B cell (primary cell): ENCODE measurements around the gene NPM3. TPM values are rescaled to one million over a fixed set of nuclear protein-coding genes. Genes with fewer than 3 reads are reported as not detected.
A peak's percentile ranks its signal among the peaks of the same experiment; 100 is the strongest.

Experiments
- ATAC-seq: fragments of 200-7000 bp; cut with Tn5 transposase; one replicate; pipeline ENCODE4 v1.10.0; 2021; ENCODE audit warnings: low read depth, mild to moderate bottlenecking, moderate number of reproducible peaks, moderate library complexity
- CTCF ChIA-PET: fragments of 350-600 bp; sonication (Branson Sonifier 250); formaldehyde crosslinking; loops from one replicate; lab custom pipeline; 2021; ENCODE audit warnings: antibody characterized with exemption, inconsistent platforms; lab: Charles Lee
- POLR2A ChIA-PET: fragments of 350-600 bp; sonication (Branson Sonifier 250); formaldehyde crosslinking; loops from one replicate; lab custom pipeline; 2021; ENCODE audit warnings: antibody characterized with exemption; lab: Charles Lee
- DNase-seq: peaks from one replicate; pipeline ENCODE4 v3.0.0; 2013
- H2AFZ ChIP-seq: 2 replicates; pipeline ENCODE4 v1.6.1; 2012; ENCODE audit warnings: mild to moderate bottlenecking, low read depth, low read length; ENCODE audit not compliant: insufficient read depth, poor library complexity, severe bottlenecking
- H3K27ac ChIP-seq, 2 donors: 1 replicate in 1 of 2; 2 replicates in 1 of 2; pipeline ENCODE4 v1.5.1; 2012 to 2013; ENCODE audit warnings: low read length in 2 of 2, mild to moderate bottlenecking in 2 of 2, moderate library complexity in 1 of 2
- H3K27me3 ChIP-seq, 4 experiments: fragments of 200-600 bp in 1 of 4; sonication (generic) in 1 of 4; replicated peaks in 1 of 4; 1 replicate in 2 of 4; 2 replicates in 2 of 4; pipeline versions ENCODE4 v1.6.1 to v1.7.0; 2013 to 2016; ENCODE audit warnings: low read length in 3 of 4, mild to moderate bottlenecking in 2 of 4, mixed read lengths in 1 of 4, moderate library complexity in 1 of 4; ENCODE audit not compliant: insufficient read depth in 4 of 4, control insufficient read depth in 3 of 4; ENCODE audit errors: control extremely low read depth in 1 of 4
- H3K36me3 ChIP-seq, 2 experiments: replicated peaks in 1 of 2; 1 replicate in 1 of 2; 2 replicates in 1 of 2; pipeline versions ENCODE4 v1.6.1 to v1.7.1; 2013; ENCODE audit warnings: low read length in 1 of 2; ENCODE audit not compliant: insufficient read depth in 2 of 2, control insufficient read depth in 1 of 2; ENCODE audit errors: control extremely low read depth in 1 of 2, extremely low read depth in 1 of 2
- H3K4me1 ChIP-seq, 2 donors: fragments of 200-600 bp in 1 of 2; sonication (generic) in 1 of 2; 1 replicate in 1 of 2; 2 replicates in 1 of 2; pipeline versions ENCODE4 v1.5.1 to v1.6.1; 2013 to 2017; ENCODE audit warnings: low read length in 2 of 2; ENCODE audit not compliant: control insufficient read depth in 2 of 2, insufficient read depth in 2 of 2
- H3K4me2 ChIP-seq: replicated peaks from 2 replicates; pipeline ENCODE3; 2012; ENCODE audit warnings: mild to moderate bottlenecking, low read depth, low read length; ENCODE audit not compliant: poor library complexity, severe bottlenecking
- H3K4me3 ChIP-seq, 5 experiments: fragments of 200-600 bp in 1 of 5; sonication (generic) in 1 of 5; 1 replicate in 3 of 5; 2 replicates in 2 of 5; pipeline versions ENCODE4 v1.5.1 to v1.7.0; 2011 to 2016; ENCODE audit warnings: low read length in 4 of 5, mild to moderate bottlenecking in 4 of 5, low read depth in 2 of 5, control low read depth in 1 of 5, moderate library complexity in 1 of 5; ENCODE audit not compliant: insufficient read depth in 1 of 5; ENCODE audit errors: control extremely low read depth in 1 of 5, extremely low read depth in 1 of 5
- H3K79me2 ChIP-seq: fragments of 200-600 bp; sonication (generic); one replicate; pipeline ENCODE4 v1.6.0; 2016; ENCODE audit warnings: low read length; ENCODE audit not compliant: control insufficient read depth, insufficient read depth
- H3K9ac ChIP-seq: fragments of 200-600 bp; sonication (generic); 2 replicates; pipeline ENCODE4 v1.6.1; 2017; ENCODE audit warnings: mild to moderate bottlenecking, low read length, moderate library complexity
- H3K9me3 ChIP-seq, 3 donors: one replicate each; pipeline versions ENCODE4 v1.6.1 to v1.7.1; 2013; ENCODE audit warnings: low read length in 2 of 3; ENCODE audit not compliant: control insufficient read depth in 2 of 3, insufficient read depth in 1 of 3; ENCODE audit errors: control extremely low read depth in 1 of 3
- H4K20me1 ChIP-seq: 2 replicates; pipeline ENCODE4 v1.6.0; 2012; ENCODE audit warnings: mild to moderate bottlenecking, low read length; ENCODE audit not compliant: insufficient read depth, control insufficient read depth, poor library complexity, severe bottlenecking
- H3K27ac Mint-ChIP-seq: one replicate; pipeline ENCODE4 v1.8.0; 2021; ENCODE audit warnings: mixed read lengths
- H3K27me3 Mint-ChIP-seq: one replicate; pipeline ENCODE4 v1.8.0; 2021; ENCODE audit warnings: mixed read lengths
- H3K4me1 Mint-ChIP-seq: one replicate; pipeline ENCODE4 v1.8.0; 2021; ENCODE audit warnings: mixed read lengths
- H3K4me3 Mint-ChIP-seq: one replicate; pipeline ENCODE4 v1.8.0; 2021; ENCODE audit warnings: mixed read lengths
- H3K9me3 Mint-ChIP-seq: one replicate; pipeline ENCODE4 v1.8.0; 2022; ENCODE audit warnings: mixed read lengths; ENCODE audit not compliant: insufficient read depth
- EZH2 ChIP-seq: IDR thresholded peaks from 2 replicates; pipeline ENCODE4 v1.6.1; 2012; ENCODE audit warnings: borderline replicate concordance, low read depth, mild to moderate bottlenecking, moderate library complexity, low read length; ENCODE audit not compliant: insufficient read depth, poor library complexity, severe bottlenecking
- WGBS: methylation state at CpG from one replicate; pipeline ENCODE4 v1.1.5; 2013; ENCODE audit warnings: missing lambda C conversion rate; ENCODE audit not compliant: insufficient coverage; 5-methylcytosine and 5-hydroxymethylcytosine counted together
- intact Hi-C: fragments of 100-400 bp; cut with micrococcal nuclease; formaldehyde crosslinking; loops from one replicate; pipeline ENCODE4 v1.10.0; 2022
- polyA plus RNA-seq: library from polyadenylated mRNA; depleted of rRNA; stranded (reverse); fragments of >200 nt; gene quantifications from 2 replicates; pipeline ENCODE4 v1.2.3, GENCODE V29; 2012
- total RNA-seq, 2 donors: library from RNA; stranded (reverse); fragments of 120-200 nt in 1 of 2; gene quantifications; 1 replicate in 1 of 2; 2 replicates in 1 of 2; pipeline versions ENCODE4 v1.2.3 to v1.2.4, GENCODE V29; 2013 to 2022
- TF ChIP-seq, protein P1 (sequence below): fragments of 200-600 bp; IDR thresholded peaks from one replicate; pipeline ENCODE4 v1.8.0; 2022; ENCODE audit warnings: antibody characterized with exemption, mild to moderate bottlenecking

The NPM3 gene
- total and polyA plus RNA-seq, 2 donors (not counting 1 experiment from before 2014, with no cell fraction given): 7.7 to 13.5 TPM

DNA sequence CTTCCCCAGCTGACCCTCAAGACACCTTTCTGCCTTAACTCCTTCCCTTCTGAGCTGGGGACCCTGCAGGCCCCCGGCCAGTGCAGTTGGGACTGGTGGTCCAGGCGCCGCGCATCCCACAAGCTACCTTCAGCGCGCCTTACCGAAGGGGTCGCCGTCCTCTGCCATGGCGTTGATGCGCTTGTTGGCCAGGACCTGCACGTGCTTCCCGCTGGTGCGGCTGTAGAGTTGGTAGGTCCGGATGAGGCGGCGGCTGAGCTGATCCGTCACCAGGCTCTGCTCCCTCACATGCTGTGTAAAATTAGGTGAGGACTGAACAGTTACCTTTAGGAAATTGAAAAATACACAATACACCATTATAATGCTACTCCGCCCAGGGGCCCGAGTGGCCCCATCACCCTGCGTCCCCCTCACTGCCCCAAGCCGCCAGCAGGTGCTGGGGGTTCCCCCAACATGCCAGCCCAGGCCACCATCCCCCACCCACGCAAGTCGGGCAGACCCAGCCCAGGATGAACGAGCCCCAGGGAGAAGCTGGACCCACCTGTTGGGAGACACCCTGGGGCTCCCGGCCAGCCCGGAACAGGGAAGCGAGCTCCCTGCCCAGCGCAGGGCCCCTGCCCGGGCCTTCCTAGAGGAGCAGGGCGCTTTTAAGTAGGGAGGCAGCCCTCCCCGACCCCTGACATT lies 8.5 kb downstream of the NPM3 start:
- no peaks in the 10 kb centered on the region for H3K9me3 Mint-ChIP-seq
- peaks cover 40 to 44% of the 10 kb centered on the region in 2 donors for H3K4me1 ChIP-seq
- peak overlapping the region; percentile 69 for H3K4me2 ChIP-seq
- peaks cover 22% of the 10 kb centered on the region for H4K20me1 ChIP-seq
- peak; percentile 57 for DNase-seq
- intact Hi-C loops: no loop called here
- 14% methylated on average over 27 of the region's 32 CpGs for WGBS
- H3K9me3 ChIP-seq: peaks cover 0 to 21% (median 0%) of the 10 kb centered on the region in 3 donors
- H3K27me3 ChIP-seq: peaks cover 0 to 83% (median 48%) of the 10 kb centered on the region in 4 experiments
- H3K4me1 Mint-ChIP-seq: peaks cover 44% of the 10 kb centered on the region
- ATAC-seq: peak; percentile 7
- peaks cover 4% of the 10 kb centered on the region for H3K79me2 ChIP-seq
- H3K4me3 ChIP-seq: peak overlapping the region in 1 of 5 experiments; percentile 38
- no peaks in the 10 kb centered on the region for H3K36me3 ChIP-seq
- no peak overlapping the region for H2AFZ ChIP-seq
- H3K27ac ChIP-seq: no peak overlapping the region
- H3K27ac Mint-ChIP-seq: no peak overlapping the region
- TF ChIP-seq EZH2: no peak
- TF ChIP-seq, protein P1, sequence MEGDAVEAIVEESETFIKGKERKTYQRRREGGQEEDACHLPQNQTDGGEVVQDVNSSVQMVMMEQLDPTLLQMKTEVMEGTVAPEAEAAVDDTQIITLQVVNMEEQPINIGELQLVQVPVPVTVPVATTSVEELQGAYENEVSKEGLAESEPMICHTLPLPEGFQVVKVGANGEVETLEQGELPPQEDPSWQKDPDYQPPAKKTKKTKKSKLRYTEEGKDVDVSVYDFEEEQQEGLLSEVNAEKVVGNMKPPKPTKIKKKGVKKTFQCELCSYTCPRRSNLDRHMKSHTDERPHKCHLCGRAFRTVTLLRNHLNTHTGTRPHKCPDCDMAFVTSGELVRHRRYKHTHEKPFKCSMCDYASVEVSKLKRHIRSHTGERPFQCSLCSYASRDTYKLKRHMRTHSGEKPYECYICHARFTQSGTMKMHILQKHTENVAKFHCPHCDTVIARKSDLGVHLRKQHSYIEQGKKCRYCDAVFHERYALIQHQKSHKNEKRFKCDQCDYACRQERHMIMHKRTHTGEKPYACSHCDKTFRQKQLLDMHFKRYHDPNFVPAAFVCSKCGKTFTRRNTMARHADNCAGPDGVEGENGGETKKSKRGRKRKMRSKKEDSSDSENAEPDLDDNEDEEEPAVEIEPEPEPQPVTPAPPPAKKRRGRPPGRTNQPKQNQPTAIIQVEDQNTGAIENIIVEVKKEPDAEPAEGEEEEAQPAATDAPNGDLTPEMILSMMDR: no peak
- ChIA-PET CTCF (no interaction called here), POLR2A (interaction anchor here (0.5 kb wide), 1 partner anchor 9 kb away, joined by 3 read pairs; no protein-coding TSS in a partner anchor)
- H3K9ac ChIP-seq: no peak overlapping the region
- peaks cover 60% of the 10 kb centered on the region for H3K27me3 Mint-ChIP-seq
- H3K4me3 Mint-ChIP-seq: peak overlapping the region; percentile 77
